ENCODE measurements around the gene RASAL3. TPM values are rescaled to one million over a fixed set of nuclear protein-coding genes. Genes with fewer than 3 reads are reported as not detected.
"Not testable (repeated sequence)": the region's sequence is repeated elsewhere in the genome, so short reads cannot be mapped to it uniquely, and the experiment has no call there.

RASAL3 gene
- total RNA-seq, 1 experiment from 2014 or later, result not detected

- H3K27ac Mint-ChIP-seq (ENCODE audit: low read depth, unreplicated experiment), result no peak overlapping the region
- DNase-seq (ENCODE audit: unreplicated experiment), result no peak
- H3K4me3 Mint-ChIP-seq (ENCODE audit: unreplicated experiment), result no peak overlapping the region
- BruUV-seq (replicated peaks), result no TSS peak
- POLR2A ChIA-PET, result no interaction called here
- H3K4me1 Mint-ChIP-seq (ENCODE audit: insufficient read depth, unreplicated experiment), result no peaks in the 10 kb centered on the region
- TF ChIP-seq CTCF (IDR thresholded peaks at IDR 0.05; ENCODE audit: unreplicated experiment), result no peak
- H3K9me3 Mint-ChIP-seq (ENCODE audit: unreplicated experiment), result no peaks in the 10 kb centered on the region
- CTCF ChIA-PET, result interaction anchor here (0.7 kb wide), 1 partner anchor 11 kb away, joined by 3 read pairs; no protein-coding TSS in a partner anchor
- no peaks in the 10 kb centered on the region for H3K27me3 Mint-ChIP-seq (ENCODE audit: insufficient read depth, unreplicated experiment)
- intact Hi-C loops (cut with micrococcal nuclease), result no loop called here
- no peaks in the 10 kb centered on the region for H3K36me3 Mint-ChIP-seq (ENCODE audit: insufficient read depth, unreplicated experiment)
Measured at GRCh38 chr19:15475611-15476010, 11.3 kb upstream of the RASAL3 start.

GRCh38 chr19:15475169-15475568, 10.8 kb upstream of the RASAL3 start:
- no peak for TF ChIP-seq CTCF (IDR thresholded peaks at IDR 0.05; ENCODE audit: unreplicated experiment)
- Mint-ChIP-seq H3K27ac (ENCODE audit: low read depth, unreplicated experiment) (no peak overlapping the region), H3K9me3 (ENCODE audit: unreplicated experiment) (no peaks in the 10 kb centered on the region), H3K4me3 (ENCODE audit: unreplicated experiment) (no peak overlapping the region), H3K4me1 (ENCODE audit: insufficient read depth, unreplicated experiment) (no peaks in the 10 kb centered on the region), H3K27me3 (ENCODE audit: insufficient read depth, unreplicated experiment) (no peaks in the 10 kb centered on the region), H3K36me3 (ENCODE audit: insufficient read depth, unreplicated experiment) (no peaks in the 10 kb centered on the region)
- intact Hi-C loops (cut with micrococcal nuclease), result no loop called here
- BruUV-seq (replicated peaks), result no TSS peak
- POLR2A ChIA-PET, result no interaction called here
- no peak for DNase-seq (ENCODE audit: unreplicated experiment)
- CTCF ChIA-PET, result interaction anchor here (0.7 kb wide), 1 partner anchor 11 kb away, joined by 3 read pairs; no protein-coding TSS in a partner anchor

GRCh38 chr19:15473821-15474220, 9.5 kb upstream of the RASAL3 start:
- H3K27ac Mint-ChIP-seq (ENCODE audit: low read depth, unreplicated experiment); BruUV-seq (replicated peaks); H3K4me1 Mint-ChIP-seq (ENCODE audit: insufficient read depth, unreplicated experiment); H3K27me3 Mint-ChIP-seq (ENCODE audit: insufficient read depth, unreplicated experiment); DNase-seq (ENCODE audit: unreplicated experiment); H3K9me3 Mint-ChIP-seq (ENCODE audit: unreplicated experiment); H3K36me3 Mint-ChIP-seq (ENCODE audit: insufficient read depth, unreplicated experiment); H3K4me3 Mint-ChIP-seq (ENCODE audit: unreplicated experiment); intact Hi-C loops (cut with micrococcal nuclease): not testable (repeated sequence)
- ChIA-PET CTCF (interaction anchor here (0.9 kb wide), 1 partner anchor 897 kb away, joined by 4 read pairs; no protein-coding TSS in a partner anchor), POLR2A (interaction anchor here (0.7 kb wide), 1 partner anchor 442 kb away, joined by 3 read pairs; no protein-coding TSS in a partner anchor)

- Mint-ChIP-seq H3K27me3 (ENCODE audit: insufficient read depth, unreplicated experiment) (peaks cover 11% of the 10 kb centered on the region), H3K9me3 (ENCODE audit: unreplicated experiment) (no peaks in the 10 kb centered on the region), H3K36me3 (ENCODE audit: insufficient read depth, unreplicated experiment) (no peaks in the 10 kb centered on the region), H3K4me3 (ENCODE audit: unreplicated experiment) (no peak overlapping the region), H3K27ac (ENCODE audit: low read depth, unreplicated experiment) (no peak overlapping the region), H3K4me1 (ENCODE audit: insufficient read depth, unreplicated experiment) (no peaks in the 10 kb centered on the region)
- ChIA-PET CTCF (no interaction called here), POLR2A (no interaction called here)
- no peak for DNase-seq (ENCODE audit: unreplicated experiment)
- TF ChIP-seq CTCF (IDR thresholded peaks at IDR 0.05; ENCODE audit: unreplicated experiment), result no peak
- intact Hi-C loops (cut with micrococcal nuclease), result no loop called here
- BruUV-seq (replicated peaks), result no TSS peak
Measured at GRCh38 chr19:15471639-15472101, 7.3 kb upstream of the RASAL3 start.

All from MCF 10A (cell line).